HL-60 (cell line): Measurements from ENCODE around the gene NEK5.

Source experiments
- GABPA ChIP-seq: IDR thresholded peaks from 2 replicates; pipeline ENCODE4 v1.6.1; 2012; ENCODE audit warnings: low read depth
- POLR2AphosphoS5 ChIP-seq: IDR thresholded peaks from 2 replicates; pipeline ENCODE4 v1.6.1; 2012; ENCODE audit warnings: low read depth
- SPI1 ChIP-seq: IDR thresholded peaks from 2 replicates; pipeline ENCODE4 v1.6.1; 2012; ENCODE audit warnings: low read depth, mild to moderate bottlenecking, borderline replicate concordance
- TF ChIP-seq, protein P1 (sequence below): IDR thresholded peaks from one replicate; pipeline ENCODE4 v1.5.1; 2011; ENCODE audit warnings: low read length, control low read depth, inconsistent platforms; ENCODE audit not compliant: insufficient read depth
- TF ChIP-seq, protein P2 (sequence below): IDR thresholded peaks from 2 replicates; pipeline ENCODE4 v1.6.1; 2012; ENCODE audit warnings: low read depth; ENCODE audit not compliant: insufficient replicate concordance

DNA sequence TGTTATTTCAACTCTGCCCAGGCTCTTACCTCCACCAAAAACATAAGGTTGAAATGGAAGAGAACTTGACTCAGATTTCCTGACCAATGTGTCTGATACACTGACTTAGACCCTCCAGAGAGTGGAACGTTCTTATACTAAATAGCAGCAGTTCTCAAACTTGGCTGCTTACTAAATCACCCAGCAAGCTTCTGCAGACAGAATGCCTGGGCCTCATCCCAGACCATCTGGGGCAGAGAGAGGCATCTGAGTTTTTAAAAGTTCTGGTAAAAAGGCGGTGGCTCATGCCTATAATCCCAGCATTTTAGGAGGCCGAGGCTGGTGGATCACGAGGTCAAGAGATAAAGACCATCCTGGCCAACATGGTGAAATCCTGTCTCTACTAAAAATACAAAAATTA is 46.3 kb downstream of the NEK5 start:
- TF ChIP-seq, protein P1, sequence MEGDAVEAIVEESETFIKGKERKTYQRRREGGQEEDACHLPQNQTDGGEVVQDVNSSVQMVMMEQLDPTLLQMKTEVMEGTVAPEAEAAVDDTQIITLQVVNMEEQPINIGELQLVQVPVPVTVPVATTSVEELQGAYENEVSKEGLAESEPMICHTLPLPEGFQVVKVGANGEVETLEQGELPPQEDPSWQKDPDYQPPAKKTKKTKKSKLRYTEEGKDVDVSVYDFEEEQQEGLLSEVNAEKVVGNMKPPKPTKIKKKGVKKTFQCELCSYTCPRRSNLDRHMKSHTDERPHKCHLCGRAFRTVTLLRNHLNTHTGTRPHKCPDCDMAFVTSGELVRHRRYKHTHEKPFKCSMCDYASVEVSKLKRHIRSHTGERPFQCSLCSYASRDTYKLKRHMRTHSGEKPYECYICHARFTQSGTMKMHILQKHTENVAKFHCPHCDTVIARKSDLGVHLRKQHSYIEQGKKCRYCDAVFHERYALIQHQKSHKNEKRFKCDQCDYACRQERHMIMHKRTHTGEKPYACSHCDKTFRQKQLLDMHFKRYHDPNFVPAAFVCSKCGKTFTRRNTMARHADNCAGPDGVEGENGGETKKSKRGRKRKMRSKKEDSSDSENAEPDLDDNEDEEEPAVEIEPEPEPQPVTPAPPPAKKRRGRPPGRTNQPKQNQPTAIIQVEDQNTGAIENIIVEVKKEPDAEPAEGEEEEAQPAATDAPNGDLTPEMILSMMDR = no peak
- TF ChIP-seq GABPA (no peak), SPI1 (no peak), POLR2AphosphoS5 (no peak)
- TF ChIP-seq, protein P2, sequence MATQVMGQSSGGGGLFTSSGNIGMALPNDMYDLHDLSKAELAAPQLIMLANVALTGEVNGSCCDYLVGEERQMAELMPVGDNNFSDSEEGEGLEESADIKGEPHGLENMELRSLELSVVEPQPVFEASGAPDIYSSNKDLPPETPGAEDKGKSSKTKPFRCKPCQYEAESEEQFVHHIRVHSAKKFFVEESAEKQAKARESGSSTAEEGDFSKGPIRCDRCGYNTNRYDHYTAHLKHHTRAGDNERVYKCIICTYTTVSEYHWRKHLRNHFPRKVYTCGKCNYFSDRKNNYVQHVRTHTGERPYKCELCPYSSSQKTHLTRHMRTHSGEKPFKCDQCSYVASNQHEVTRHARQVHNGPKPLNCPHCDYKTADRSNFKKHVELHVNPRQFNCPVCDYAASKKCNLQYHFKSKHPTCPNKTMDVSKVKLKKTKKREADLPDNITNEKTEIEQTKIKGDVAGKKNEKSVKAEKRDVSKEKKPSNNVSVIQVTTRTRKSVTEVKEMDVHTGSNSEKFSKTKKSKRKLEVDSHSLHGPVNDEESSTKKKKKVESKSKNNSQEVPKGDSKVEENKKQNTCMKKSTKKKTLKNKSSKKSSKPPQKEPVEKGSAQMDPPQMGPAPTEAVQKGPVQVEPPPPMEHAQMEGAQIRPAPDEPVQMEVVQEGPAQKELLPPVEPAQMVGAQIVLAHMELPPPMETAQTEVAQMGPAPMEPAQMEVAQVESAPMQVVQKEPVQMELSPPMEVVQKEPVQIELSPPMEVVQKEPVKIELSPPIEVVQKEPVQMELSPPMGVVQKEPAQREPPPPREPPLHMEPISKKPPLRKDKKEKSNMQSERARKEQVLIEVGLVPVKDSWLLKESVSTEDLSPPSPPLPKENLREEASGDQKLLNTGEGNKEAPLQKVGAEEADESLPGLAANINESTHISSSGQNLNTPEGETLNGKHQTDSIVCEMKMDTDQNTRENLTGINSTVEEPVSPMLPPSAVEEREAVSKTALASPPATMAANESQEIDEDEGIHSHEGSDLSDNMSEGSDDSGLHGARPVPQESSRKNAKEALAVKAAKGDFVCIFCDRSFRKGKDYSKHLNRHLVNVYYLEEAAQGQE = no peak
